ENCODE measurements around the gene PTPRF. TPM values are rescaled to one million over a fixed set of nuclear protein-coding genes. Genes with fewer than 3 reads are reported as not detected.

PTPRF gene
- total RNA-seq, 1 donor: 42.7 TPM

DNA sequence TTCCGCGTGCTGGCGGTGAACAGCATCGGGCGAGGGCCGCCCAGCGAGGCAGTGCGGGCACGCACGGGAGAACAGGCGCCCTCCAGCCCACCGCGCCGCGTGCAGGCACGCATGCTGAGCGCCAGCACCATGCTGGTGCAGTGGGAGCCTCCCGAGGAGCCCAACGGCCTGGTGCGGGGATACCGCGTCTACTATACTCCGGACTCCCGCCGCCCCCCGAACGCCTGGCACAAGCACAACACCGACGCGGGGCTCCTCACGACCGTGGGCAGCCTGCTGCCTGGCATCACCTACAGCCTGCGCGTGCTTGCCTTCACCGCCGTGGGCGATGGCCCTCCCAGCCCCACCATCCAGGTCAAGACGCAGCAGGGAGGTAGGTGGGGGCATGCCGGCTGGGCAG is 60.5 kb downstream of the PTPRF start:
- H3K4me3 ChIP-seq (ENCODE audit: low read depth, low read length): no peak overlapping the region
- TF ChIP-seq, protein P1, sequence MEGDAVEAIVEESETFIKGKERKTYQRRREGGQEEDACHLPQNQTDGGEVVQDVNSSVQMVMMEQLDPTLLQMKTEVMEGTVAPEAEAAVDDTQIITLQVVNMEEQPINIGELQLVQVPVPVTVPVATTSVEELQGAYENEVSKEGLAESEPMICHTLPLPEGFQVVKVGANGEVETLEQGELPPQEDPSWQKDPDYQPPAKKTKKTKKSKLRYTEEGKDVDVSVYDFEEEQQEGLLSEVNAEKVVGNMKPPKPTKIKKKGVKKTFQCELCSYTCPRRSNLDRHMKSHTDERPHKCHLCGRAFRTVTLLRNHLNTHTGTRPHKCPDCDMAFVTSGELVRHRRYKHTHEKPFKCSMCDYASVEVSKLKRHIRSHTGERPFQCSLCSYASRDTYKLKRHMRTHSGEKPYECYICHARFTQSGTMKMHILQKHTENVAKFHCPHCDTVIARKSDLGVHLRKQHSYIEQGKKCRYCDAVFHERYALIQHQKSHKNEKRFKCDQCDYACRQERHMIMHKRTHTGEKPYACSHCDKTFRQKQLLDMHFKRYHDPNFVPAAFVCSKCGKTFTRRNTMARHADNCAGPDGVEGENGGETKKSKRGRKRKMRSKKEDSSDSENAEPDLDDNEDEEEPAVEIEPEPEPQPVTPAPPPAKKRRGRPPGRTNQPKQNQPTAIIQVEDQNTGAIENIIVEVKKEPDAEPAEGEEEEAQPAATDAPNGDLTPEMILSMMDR (IDR thresholded peaks at IDR 0.05; ENCODE audit: insufficient read depth, low read depth, low read length): no peak
- no peak for DNase-seq (ENCODE audit: low read depth)

DNA sequence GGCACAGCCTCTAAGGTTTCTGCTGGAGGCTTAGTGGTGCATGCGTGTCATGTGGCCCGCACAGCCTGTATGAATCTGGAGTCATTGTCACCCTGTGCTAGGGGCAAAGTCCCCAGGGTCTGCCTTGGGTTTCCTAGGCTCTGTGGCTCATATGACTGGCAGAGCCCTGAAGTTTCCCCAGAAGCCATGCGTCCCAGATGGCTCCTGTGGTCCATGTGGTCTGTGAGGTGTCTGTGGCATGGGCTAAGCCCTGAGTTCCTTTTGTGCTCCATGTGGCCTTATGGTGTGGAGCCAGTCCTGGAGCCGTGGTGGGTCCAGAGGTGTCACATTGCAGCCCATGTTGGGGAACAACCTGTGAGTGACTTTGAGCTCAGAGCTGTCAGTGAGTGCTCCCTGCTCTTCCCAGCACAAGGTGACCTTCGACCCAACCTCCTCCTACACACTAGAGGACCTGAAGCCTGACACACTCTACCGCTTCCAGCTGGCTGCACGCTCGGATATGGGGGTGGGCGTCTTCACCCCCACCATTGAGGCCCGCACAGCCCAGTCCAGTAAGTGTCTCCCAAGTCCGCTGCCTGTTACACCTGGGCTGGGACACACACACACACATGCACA is 61.5 kb downstream of the PTPRF start:
- TF ChIP-seq, protein P1 (IDR thresholded peaks at IDR 0.05; ENCODE audit: insufficient read depth, low read depth, low read length): no peak
- H3K4me3 ChIP-seq (ENCODE audit: low read depth, low read length): no peak overlapping the region
- DNase-seq (ENCODE audit: low read depth): no peak

DNA sequence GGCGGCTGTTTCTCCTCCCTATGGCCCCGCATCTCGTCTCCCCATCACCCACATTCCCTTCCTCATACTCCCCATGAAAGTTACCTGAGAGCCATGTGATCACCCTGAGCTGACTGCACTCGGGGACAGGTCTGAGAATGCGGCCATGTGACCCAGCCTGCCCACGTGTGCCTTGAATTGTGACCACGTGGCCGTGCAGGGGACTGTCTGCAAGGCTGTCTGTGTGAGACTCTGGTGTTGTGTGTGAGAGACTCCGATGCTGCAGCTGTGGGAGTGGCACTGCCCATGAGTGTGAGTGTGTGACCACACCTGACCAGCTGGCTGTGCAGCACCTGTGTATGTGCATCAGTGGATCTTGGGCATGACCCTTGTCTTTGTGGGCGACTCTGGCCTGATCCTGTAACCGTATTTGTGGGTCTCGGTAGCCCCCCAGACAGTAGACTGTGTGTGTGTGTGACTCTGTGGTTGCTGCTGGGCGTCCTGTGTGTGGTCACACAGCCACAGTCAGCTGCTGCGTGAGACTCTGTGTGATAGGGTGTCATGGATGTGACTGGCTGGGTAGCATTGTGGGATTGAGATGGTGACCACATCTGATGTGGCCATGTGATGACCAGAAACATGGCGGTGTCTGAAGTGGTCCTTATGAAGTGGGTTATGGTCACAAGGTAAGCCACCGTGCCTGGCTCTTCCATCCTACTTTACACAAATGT is 62.4 kb downstream of the PTPRF start:
- TF ChIP-seq, protein P1 (IDR thresholded peaks at IDR 0.05; ENCODE audit: insufficient read depth, low read depth, low read length): no peak
- no peak overlapping the region for H3K4me3 ChIP-seq (ENCODE audit: low read depth, low read length)
- no peak for DNase-seq (ENCODE audit: low read depth)

DNA sequence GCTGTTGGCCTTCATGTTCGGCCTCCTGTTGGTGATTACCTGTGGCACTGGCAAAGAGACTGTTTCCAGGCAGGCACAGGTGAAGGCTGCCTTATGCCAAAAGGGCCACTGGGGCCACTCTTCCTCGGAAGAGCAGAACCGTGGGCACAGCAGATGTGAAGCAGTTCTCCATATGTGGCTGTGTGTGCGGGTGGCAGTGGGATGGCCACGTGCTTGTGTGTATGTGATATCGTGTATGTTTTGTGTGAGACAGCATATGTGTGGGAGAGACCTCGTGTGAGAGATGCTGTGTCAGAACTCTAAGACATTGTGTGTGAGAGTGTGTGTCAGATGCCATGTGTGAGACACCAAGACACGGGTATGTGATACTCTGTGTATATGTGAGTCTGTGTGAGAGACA is 65.9 kb downstream of the PTPRF start:
- H3K4me3 ChIP-seq (ENCODE audit: low read depth, low read length): no peak overlapping the region
- TF ChIP-seq, protein P1 (IDR thresholded peaks at IDR 0.05; ENCODE audit: insufficient read depth, low read depth, low read length): no peak
- DNase-seq (ENCODE audit: low read depth): no peak

DNA sequence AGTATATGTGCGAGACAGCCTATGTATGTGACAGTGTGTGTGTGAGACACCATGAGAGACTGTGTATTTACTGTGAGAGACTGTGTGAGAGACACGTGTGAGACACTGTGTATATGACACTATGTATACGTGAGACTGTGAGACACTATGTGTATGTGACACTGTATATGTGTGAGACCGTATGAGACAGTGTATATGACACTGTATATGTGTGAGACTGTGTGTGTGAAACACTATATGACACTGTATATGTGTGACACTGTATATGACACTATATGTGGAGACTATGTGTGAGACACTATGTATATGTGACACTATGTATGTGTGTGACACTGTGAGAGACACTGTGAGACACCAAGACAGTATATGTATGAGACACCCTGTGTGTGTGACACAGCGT is 66.3 kb downstream of the PTPRF start:
- DNase-seq (ENCODE audit: low read depth): no peak
- H3K4me3 ChIP-seq (ENCODE audit: low read depth, low read length): no peak overlapping the region
- TF ChIP-seq, protein P1 (IDR thresholded peaks at IDR 0.05; ENCODE audit: insufficient read depth, low read depth, low read length): no peak

DNA sequence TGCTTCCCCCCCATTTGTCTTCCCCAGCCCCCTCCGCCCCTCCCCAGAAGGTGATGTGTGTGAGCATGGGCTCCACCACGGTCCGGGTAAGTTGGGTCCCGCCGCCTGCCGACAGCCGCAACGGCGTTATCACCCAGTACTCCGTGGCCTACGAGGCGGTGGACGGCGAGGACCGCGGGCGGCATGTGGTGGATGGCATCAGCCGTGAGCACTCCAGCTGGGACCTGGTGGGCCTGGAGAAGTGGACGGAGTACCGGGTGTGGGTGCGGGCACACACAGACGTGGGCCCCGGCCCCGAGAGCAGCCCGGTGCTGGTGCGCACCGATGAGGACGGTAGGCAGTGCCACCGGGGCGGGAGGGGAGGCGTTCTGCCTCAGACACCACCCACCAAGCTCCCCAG is 67.0 kb downstream of the PTPRF start:
- TF ChIP-seq, protein P1 (IDR thresholded peaks at IDR 0.05; ENCODE audit: insufficient read depth, low read depth, low read length): no peak
- H3K4me3 ChIP-seq (ENCODE audit: low read depth, low read length): no peak overlapping the region
- no peak for DNase-seq (ENCODE audit: low read depth)
